Liver (tissue), 9 donors: ENCODE data around the gene IRF8. TPM values are rescaled to one million over a fixed set of nuclear protein-coding genes. Genes with fewer than 3 reads are reported as not detected.

Experiments used
- DNase-seq: peaks from one replicate; pipeline ENCODE4 v3.0.0-alpha.2; 2017; ENCODE audit warnings: low spot score
- H3K27ac ChIP-seq, 2 donors: one replicate each; pipeline ENCODE4 v1.7.0; 2013; ENCODE audit warnings: inconsistent platforms in 2 of 2, low read length in 2 of 2, control low read depth in 1 of 2, low read depth in 1 of 2, mild to moderate bottlenecking in 1 of 2
- H3K27me3 ChIP-seq, 4 donors: one replicate each; pipeline versions ENCODE4 v1.6.1 to v1.7.0; 2013; ENCODE audit warnings: low read length in 3 of 4, inconsistent platforms in 1 of 4, mild to moderate bottlenecking in 1 of 4, moderate library complexity in 1 of 4; ENCODE audit not compliant: control insufficient read depth in 4 of 4, insufficient read depth in 4 of 4
- H3K36me3 ChIP-seq, 4 donors: one replicate each; pipeline versions ENCODE4 v1.6.1 to v1.7.0; 2013; ENCODE audit warnings: low read length in 3 of 4, mild to moderate bottlenecking in 3 of 4, low read depth in 1 of 4, moderate library complexity in 1 of 4; ENCODE audit not compliant: control insufficient read depth in 4 of 4, insufficient read depth in 3 of 4
- H3K4me1 ChIP-seq, 4 donors: one replicate each; pipeline versions ENCODE4 v1.6.1 to v1.7.0; 2013; ENCODE audit warnings: low read length in 3 of 4, mild to moderate bottlenecking in 3 of 4, moderate library complexity in 1 of 4; ENCODE audit not compliant: control insufficient read depth in 4 of 4, insufficient read depth in 4 of 4
- H3K4me3 ChIP-seq, 3 donors: one replicate each; pipeline versions ENCODE4 v1.6.1 to v1.7.0; 2013; ENCODE audit warnings: low read length in 3 of 3, control low read depth in 1 of 3, low read depth in 1 of 3, mild to moderate bottlenecking in 1 of 3
- H3K9ac ChIP-seq, 2 donors: one replicate each; pipeline ENCODE4 v1.7.0; 2013; ENCODE audit warnings: low read length in 2 of 2, mild to moderate bottlenecking in 2 of 2, moderate library complexity in 2 of 2, control low read depth in 1 of 2, low read depth in 1 of 2
- H3K9me3 ChIP-seq, 4 donors: one replicate each; pipeline versions ENCODE4 v1.6.1 to v1.7.0; 2013; ENCODE audit warnings: low read length in 3 of 4; ENCODE audit not compliant: control insufficient read depth in 4 of 4
- EGR1 ChIP-seq, 2 donors: IDR thresholded peaks; 2 replicates each; pipeline ENCODE4 v1.6.1; 2016 to 2018; ENCODE audit warnings: antibody characterized with exemption in 2 of 2, low read depth in 2 of 2
- FOXA1 ChIP-seq: IDR thresholded peaks from 2 replicates; pipeline ENCODE4 v1.6.1; 2016; ENCODE audit warnings: antibody characterized with exemption
- GABPA ChIP-seq, 2 donors: IDR thresholded peaks in 1 of 2; conservative IDR thresholded peaks in 1 of 2; 2 replicates each; pipeline ENCODE4 v1.6.1; 2016; ENCODE audit warnings: antibody characterized with exemption in 2 of 2, mild to moderate bottlenecking in 1 of 2, moderate library complexity in 1 of 2
- HNF4A ChIP-seq, 2 donors: conservative IDR thresholded peaks; 2 replicates each; pipeline ENCODE4 v1.6.1; 2016; ENCODE audit warnings: antibody characterized with exemption in 2 of 2, mild to moderate bottlenecking in 2 of 2
- HNF4G ChIP-seq: IDR thresholded peaks from 2 replicates; pipeline ENCODE4 v1.6.1; 2016; ENCODE audit warnings: antibody characterized with exemption
- JUND ChIP-seq, 2 donors: IDR thresholded peaks; 2 replicates each; pipeline ENCODE4 v1.6.1; 2016; ENCODE audit warnings: antibody characterized with exemption in 2 of 2
- MAX ChIP-seq: IDR thresholded peaks from 2 replicates; pipeline ENCODE4 v1.6.1; 2016; ENCODE audit warnings: antibody characterized with exemption
- NR2F2 ChIP-seq: IDR thresholded peaks from 2 replicates; pipeline ENCODE4 v1.6.1; 2016; ENCODE audit warnings: antibody characterized with exemption
- RAD21 ChIP-seq, 2 donors: IDR thresholded peaks; 2 replicates each; pipeline ENCODE4 v1.6.1; 2016; ENCODE audit warnings: antibody characterized with exemption in 2 of 2, mild to moderate bottlenecking in 2 of 2
- REST ChIP-seq: IDR thresholded peaks from 2 replicates; pipeline ENCODE4 v1.6.1; 2016; ENCODE audit warnings: antibody characterized with exemption, mild to moderate bottlenecking
- RXRA ChIP-seq, 2 donors: IDR thresholded peaks; 2 replicates each; pipeline ENCODE4 v1.6.1; 2017 to 2018; ENCODE audit warnings: antibody characterized with exemption in 2 of 2, mild to moderate bottlenecking in 1 of 2
- SP1 ChIP-seq: IDR thresholded peaks from 2 replicates; pipeline ENCODE4 v1.6.1; 2018; ENCODE audit warnings: antibody characterized with exemption, mild to moderate bottlenecking
- TAF1 ChIP-seq: conservative IDR thresholded peaks from 2 replicates; pipeline ENCODE4 v1.6.1; 2016; ENCODE audit warnings: antibody characterized with exemption, mild to moderate bottlenecking
- YY1 ChIP-seq: IDR thresholded peaks from 2 replicates; pipeline ENCODE4 v1.6.1; 2016; ENCODE audit warnings: antibody characterized with exemption, mild to moderate bottlenecking
- WGBS: extraction: QIAGEN DNeasy Blood & Tissue Kit; methylation state at CpG from one replicate; pipeline ENCODE4 v1.1.7; 2013; 5-methylcytosine and 5-hydroxymethylcytosine counted together
- polyA plus RNA-seq, 2 donors: library from polyadenylated mRNA; stranded (reverse) in 1 of 2; unstranded in 1 of 2; fragments of 200-250 nt in 1 of 2; fragments of >200 nt in 1 of 2; fragmentation: Nextera tagmentation in 1 of 2; extraction: Ambion mirVana in 1 of 2; gene quantifications; one replicate each; pipeline versions ENCODE4 v1.2.1 to v1.2.3, GENCODE V29; 2013 to 2015
- total RNA-seq, 2 donors: library from RNA; depleted of rRNA; stranded (reverse); fragments of >200 nt; gene quantifications; one replicate each; pipeline ENCODE4 v1.2.3, GENCODE V29; 2014
- TF ChIP-seq, protein P1 (sequence below): fragments of 150-350 bp; IDR thresholded peaks from 2 replicates; pipeline ENCODE4 v1.5.1; 2017; ENCODE audit warnings: improper control_type of control experiment, low read depth, low read length; ENCODE audit not compliant: missing input control
- TF ChIP-seq, protein P2 (sequence below): IDR thresholded peaks from 2 replicates; pipeline ENCODE4 v1.6.1; 2016; ENCODE audit warnings: antibody characterized with exemption
- TF ChIP-seq, protein P3 (sequence below): IDR thresholded peaks from 2 replicates; pipeline ENCODE4 v1.6.1; 2016; ENCODE audit warnings: antibody characterized with exemption
- donor health status: healthy.
- donor health status: healthy.
- donor health status: healthy.
- donor health status: healthy.
- donor health status: healthy.

IRF8 gene
- total and polyA plus RNA-seq, 4 donors = 5.1 to 25.8 (median 12.3) TPM

GRCh38 chr16:85910854-85911247 is 11.9 kb downstream of the IRF8 start:
- no peak overlapping the region for H3K9ac ChIP-seq
- H3K27ac ChIP-seq = no peak overlapping the region
- H3K36me3 ChIP-seq = peaks cover 3 to 35% (median 17%) of the 10 kb centered on the region in 4 donors
- no peaks in the 10 kb centered on the region for H3K9me3 ChIP-seq
- no peak overlapping the region for H3K4me3 ChIP-seq
- no peak for DNase-seq
- TF ChIP-seq, protein P1, sequence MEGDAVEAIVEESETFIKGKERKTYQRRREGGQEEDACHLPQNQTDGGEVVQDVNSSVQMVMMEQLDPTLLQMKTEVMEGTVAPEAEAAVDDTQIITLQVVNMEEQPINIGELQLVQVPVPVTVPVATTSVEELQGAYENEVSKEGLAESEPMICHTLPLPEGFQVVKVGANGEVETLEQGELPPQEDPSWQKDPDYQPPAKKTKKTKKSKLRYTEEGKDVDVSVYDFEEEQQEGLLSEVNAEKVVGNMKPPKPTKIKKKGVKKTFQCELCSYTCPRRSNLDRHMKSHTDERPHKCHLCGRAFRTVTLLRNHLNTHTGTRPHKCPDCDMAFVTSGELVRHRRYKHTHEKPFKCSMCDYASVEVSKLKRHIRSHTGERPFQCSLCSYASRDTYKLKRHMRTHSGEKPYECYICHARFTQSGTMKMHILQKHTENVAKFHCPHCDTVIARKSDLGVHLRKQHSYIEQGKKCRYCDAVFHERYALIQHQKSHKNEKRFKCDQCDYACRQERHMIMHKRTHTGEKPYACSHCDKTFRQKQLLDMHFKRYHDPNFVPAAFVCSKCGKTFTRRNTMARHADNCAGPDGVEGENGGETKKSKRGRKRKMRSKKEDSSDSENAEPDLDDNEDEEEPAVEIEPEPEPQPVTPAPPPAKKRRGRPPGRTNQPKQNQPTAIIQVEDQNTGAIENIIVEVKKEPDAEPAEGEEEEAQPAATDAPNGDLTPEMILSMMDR = no peak
- TF ChIP-seq EGR1 (IDR thresholded peaks at IDR 0.05; ENCODE audit: low read depth in 2 of 2) (no peak), NR2F2 (no peak), SP1 (no peak)
- peaks cover 0 to 13% (median 5%) of the 10 kb centered on the region in 4 donors for H3K4me1 ChIP-seq
- 91% methylated on average over 9 of the region's 9 CpGs for WGBS
- H3K27me3 ChIP-seq = no peaks in the 10 kb centered on the region

- TF ChIP-seq TAF1 (no peak), REST (no peak), NR2F2 (no peak), GABPA (IDR thresholded peaks at IDR 0.05 in 1 of 2, conservative IDR thresholded peaks at IDR 0.05 in 1 of 2) (no peak), HNF4A (conservative IDR thresholded peaks at IDR 0.05) (no peak), JUND (IDR thresholded peaks at IDR 0.05) (no peak), HNF4G (no peak), EGR1 (IDR thresholded peaks at IDR 0.05; ENCODE audit: low read depth in 2 of 2) (no peak), SP1 (no peak), FOXA1 (no peak), YY1 (no peak), RAD21 (IDR thresholded peaks at IDR 0.05) (no peak), RXRA (IDR thresholded peaks at IDR 0.05) (no peak), MAX (no peak)
- TF ChIP-seq, protein P1 = no peak
- TF ChIP-seq, protein P2, sequence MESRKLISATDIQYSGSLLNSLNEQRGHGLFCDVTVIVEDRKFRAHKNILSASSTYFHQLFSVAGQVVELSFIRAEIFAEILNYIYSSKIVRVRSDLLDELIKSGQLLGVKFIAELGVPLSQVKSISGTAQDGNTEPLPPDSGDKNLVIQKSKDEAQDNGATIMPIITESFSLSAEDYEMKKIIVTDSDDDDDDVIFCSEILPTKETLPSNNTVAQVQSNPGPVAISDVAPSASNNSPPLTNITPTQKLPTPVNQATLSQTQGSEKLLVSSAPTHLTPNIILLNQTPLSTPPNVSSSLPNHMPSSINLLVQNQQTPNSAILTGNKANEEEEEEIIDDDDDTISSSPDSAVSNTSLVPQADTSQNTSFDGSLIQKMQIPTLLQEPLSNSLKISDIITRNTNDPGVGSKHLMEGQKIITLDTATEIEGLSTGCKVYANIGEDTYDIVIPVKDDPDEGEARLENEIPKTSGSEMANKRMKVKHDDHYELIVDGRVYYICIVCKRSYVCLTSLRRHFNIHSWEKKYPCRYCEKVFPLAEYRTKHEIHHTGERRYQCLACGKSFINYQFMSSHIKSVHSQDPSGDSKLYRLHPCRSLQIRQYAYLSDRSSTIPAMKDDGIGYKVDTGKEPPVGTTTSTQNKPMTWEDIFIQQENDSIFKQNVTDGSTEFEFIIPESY = no peak
- TF ChIP-seq, protein P3, sequence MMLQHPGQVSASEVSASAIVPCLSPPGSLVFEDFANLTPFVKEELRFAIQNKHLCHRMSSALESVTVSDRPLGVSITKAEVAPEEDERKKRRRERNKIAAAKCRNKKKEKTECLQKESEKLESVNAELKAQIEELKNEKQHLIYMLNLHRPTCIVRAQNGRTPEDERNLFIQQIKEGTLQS = no peak
- Histone ChIP-seq H3K9ac (no peak overlapping the region), H3K9me3 (no peaks in the 10 kb centered on the region), H3K27ac (no peak overlapping the region), H3K36me3 (peaks cover 3 to 35% (median 17%) of the 10 kb centered on the region in 4 donors), H3K4me3 (no peak overlapping the region), H3K27me3 (no peaks in the 10 kb centered on the region), H3K4me1 (peaks cover 3 to 13% (median 8%) of the 10 kb centered on the region in 4 donors)
- no peak for DNase-seq
- 94% methylated on average over 15 of the region's 15 CpGs for WGBS
Measured at GRCh38 chr16:85911251-85911930, 12.4 kb downstream of the IRF8 start.
